ENCODE results near the gene BTF3. TPM values are rescaled to one million over a fixed set of nuclear protein-coding genes. Genes with fewer than 3 reads are reported as not detected.

BTF3 gene
- total RNA-seq, 5 donors from 2014 or later (not counting 1 experiment from before 2014, with no cell fraction given): 585 to 688 (median 639) TPM

GRCh38 chr5:73532195-73532594 is 34.0 kb downstream of the BTF3 start:
- Histone ChIP-seq H3K4me1 (ENCODE audit: control insufficient read depth in 1 of 2, extremely low read depth in 1 of 2, insufficient read depth in 2 of 2, low read length in 2 of 2) (no peaks in the 10 kb centered on the region), H3K27me3 (replicated peaks in 1 of 2; ENCODE audit: control insufficient read depth in 2 of 2, extremely low read depth in 1 of 2, insufficient read depth in 2 of 2, low read length in 1 of 2) (peaks cover 0 to 8% of the 10 kb centered on the region in 2 experiments), H3K27ac (ENCODE audit: low read length) (no peak overlapping the region), H3K4me3 (ENCODE audit: control insufficient read depth in 1 of 2, extremely low read depth in 1 of 2, low read length in 1 of 2) (no peak overlapping the region), H3K9me3 (no peaks in the 10 kb centered on the region), H3K36me3 (ENCODE audit: control insufficient read depth in 2 of 2, extremely low read depth in 1 of 2, insufficient read depth in 1 of 2, low read length in 1 of 2) (no peaks in the 10 kb centered on the region)
- ChIA-PET CTCF (no interaction called here), POLR2A (no interaction called here)
- H3K9me3 Mint-ChIP-seq: no peaks in the 10 kb centered on the region
- peaks cover 24 to 27% of the 10 kb centered on the region in 2 donors for H3K27me3 Mint-ChIP-seq
- H3K4me3 Mint-ChIP-seq: no peak overlapping the region
- DNase-seq (no peak), ATAC-seq (replicated peaks in 1 of 4) (no peak)
- WGBS (ENCODE audit: insufficient coverage): 67% methylated on average over 1 of the region's 5 CpGs
- H3K36me3 Mint-ChIP-seq: no peaks in the 10 kb centered on the region
- no peak overlapping the region for H3K27ac Mint-ChIP-seq
- no peaks in the 10 kb centered on the region for H3K4me1 Mint-ChIP-seq

GRCh38 chr5:73534011-73534644 is 35.9 kb downstream of the BTF3 start:
- H3K4me3 ChIP-seq (ENCODE audit: control insufficient read depth in 1 of 2, extremely low read depth in 1 of 2, low read length in 1 of 2): no peak overlapping the region
- WGBS (ENCODE audit: insufficient coverage): 78% methylated on average over 4 of the region's 5 CpGs
- no peaks in the 10 kb centered on the region for H3K36me3 ChIP-seq (ENCODE audit: control insufficient read depth in 2 of 2, extremely low read depth in 1 of 2, insufficient read depth in 1 of 2, low read length in 1 of 2)
- H3K9me3 ChIP-seq: no peaks in the 10 kb centered on the region
- ChIA-PET POLR2A (no interaction called here), CTCF (interaction anchor here in 1 of 2 donors (0.6 kb wide), 1 partner anchor 17 kb away, joined by 6 read pairs; no protein-coding TSS in a partner anchor)
- no peaks in the 10 kb centered on the region for H3K4me1 ChIP-seq (ENCODE audit: control insufficient read depth in 1 of 2, extremely low read depth in 1 of 2, insufficient read depth in 2 of 2, low read length in 2 of 2)
- peaks cover 0 to 16% of the 10 kb centered on the region in 2 experiments for H3K27me3 ChIP-seq (replicated peaks in 1 of 2; ENCODE audit: control insufficient read depth in 2 of 2, extremely low read depth in 1 of 2, insufficient read depth in 2 of 2, low read length in 1 of 2)
- Mint-ChIP-seq H3K9me3 (no peaks in the 10 kb centered on the region), H3K36me3 (no peaks in the 10 kb centered on the region), H3K27ac (no peak overlapping the region), H3K27me3 (peaks cover 24 to 27% of the 10 kb centered on the region in 2 donors), H3K4me1 (no peaks in the 10 kb centered on the region), H3K4me3 (no peak overlapping the region)
- ATAC-seq (replicated peaks in 1 of 4): no peak
- no peak for DNase-seq
- no peak overlapping the region for H3K27ac ChIP-seq (ENCODE audit: low read length)

DNA sequence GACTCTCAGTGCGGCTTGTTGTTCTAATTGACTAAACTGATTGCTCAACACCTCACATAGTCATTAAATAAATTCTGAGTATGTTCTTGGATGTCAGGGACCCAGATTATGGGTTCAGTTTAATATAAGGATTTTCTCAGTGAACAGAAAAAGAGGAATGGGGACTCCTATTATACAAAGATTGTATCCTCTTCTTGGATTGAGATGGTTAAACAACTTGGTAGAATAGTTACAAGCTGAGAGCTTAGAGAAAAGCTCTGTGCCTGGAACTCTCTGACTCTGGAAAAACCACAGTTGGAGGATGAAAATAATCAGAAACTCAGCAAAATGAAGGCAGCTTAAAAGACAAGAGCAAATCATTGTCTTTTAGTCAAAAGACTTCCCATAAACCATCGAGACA is 36.7 kb downstream of the BTF3 start:
- Histone ChIP-seq H3K36me3 (ENCODE audit: control insufficient read depth in 2 of 2, extremely low read depth in 1 of 2, insufficient read depth in 1 of 2, low read length in 1 of 2) (no peaks in the 10 kb centered on the region), H3K4me1 (ENCODE audit: control insufficient read depth in 1 of 2, extremely low read depth in 1 of 2, insufficient read depth in 2 of 2, low read length in 2 of 2) (no peaks in the 10 kb centered on the region), H3K9me3 (no peaks in the 10 kb centered on the region), H3K4me3 (ENCODE audit: control insufficient read depth in 1 of 2, extremely low read depth in 1 of 2, low read length in 1 of 2) (no peak overlapping the region), H3K27me3 (replicated peaks in 1 of 2; ENCODE audit: control insufficient read depth in 2 of 2, extremely low read depth in 1 of 2, insufficient read depth in 2 of 2, low read length in 1 of 2) (peaks cover 0 to 18% of the 10 kb centered on the region in 2 experiments), H3K27ac (ENCODE audit: low read length) (no peak overlapping the region)
- ChIA-PET POLR2A (no interaction called here), CTCF (interaction anchor here (0.6 to 1.8 kb wide), 4 partner anchors 12 to 56 kb away, joined by 3 to 6 read pairs (median 4); no protein-coding TSS in a partner anchor)
- H3K4me1 Mint-ChIP-seq: no peaks in the 10 kb centered on the region
- DNase-seq: no peak
- H3K4me3 Mint-ChIP-seq: no peak overlapping the region
- no peak overlapping the region for H3K27ac Mint-ChIP-seq
- H3K36me3 Mint-ChIP-seq: no peaks in the 10 kb centered on the region
- peaks cover 22 to 31% of the 10 kb centered on the region in 2 donors for H3K27me3 Mint-ChIP-seq
- H3K9me3 Mint-ChIP-seq: no peaks in the 10 kb centered on the region
- no CpG with 5 or more reads among the region's 2 CpGs for WGBS (ENCODE audit: insufficient coverage)
- no peak for ATAC-seq (replicated peaks in 1 of 4)

DNA sequence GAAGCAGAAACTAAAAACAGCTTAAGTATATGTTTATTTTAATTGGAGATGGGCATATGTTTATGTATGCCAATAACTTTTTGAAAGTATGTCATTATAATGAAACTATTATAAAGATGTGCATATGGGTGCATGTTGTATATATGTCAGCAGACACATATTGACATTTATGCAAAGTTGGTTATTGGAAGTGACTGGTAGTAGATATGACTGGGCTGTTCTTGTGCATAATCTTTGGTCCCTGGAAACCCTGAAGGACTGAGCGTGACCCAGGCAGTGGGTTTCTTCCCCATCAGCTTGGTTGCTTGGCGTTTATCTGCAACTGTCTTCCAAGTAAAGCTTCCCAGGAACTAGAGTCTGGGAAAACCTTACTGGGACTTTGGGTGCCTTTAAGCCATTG is 41.5 kb downstream of the BTF3 start:
- Mint-ChIP-seq H3K27me3 (peaks cover 23 to 26% of the 10 kb centered on the region in 2 donors), H3K4me3 (no peak overlapping the region), H3K27ac (no peak overlapping the region), H3K4me1 (no peaks in the 10 kb centered on the region), H3K36me3 (no peaks in the 10 kb centered on the region), H3K9me3 (no peaks in the 10 kb centered on the region)
- CTCF ChIA-PET: no interaction called here
- POLR2A ChIA-PET: interaction anchor here in 1 of 2 donors (0.7 kb wide), 1 partner anchor 164 kb away, joined by 5 read pairs; no protein-coding TSS in a partner anchor
- DNase-seq (no peak), ATAC-seq (replicated peaks in 1 of 4) (no peak)
- H3K4me1 ChIP-seq (ENCODE audit: control insufficient read depth in 1 of 2, extremely low read depth in 1 of 2, insufficient read depth in 2 of 2, low read length in 2 of 2): no peaks in the 10 kb centered on the region
- H3K9me3 ChIP-seq: no peaks in the 10 kb centered on the region
- no peak overlapping the region for H3K4me3 ChIP-seq (ENCODE audit: control insufficient read depth in 1 of 2, extremely low read depth in 1 of 2, low read length in 1 of 2)
- WGBS (ENCODE audit: insufficient coverage): 61% methylated on average over 2 of the region's 2 CpGs
- no peaks in the 10 kb centered on the region for H3K36me3 ChIP-seq (ENCODE audit: control insufficient read depth in 2 of 2, extremely low read depth in 1 of 2, insufficient read depth in 1 of 2, low read length in 1 of 2)
- H3K27ac ChIP-seq (ENCODE audit: low read length): no peak overlapping the region
- peaks cover 0 to 24% of the 10 kb centered on the region in 2 experiments for H3K27me3 ChIP-seq (replicated peaks in 1 of 2; ENCODE audit: control insufficient read depth in 2 of 2, extremely low read depth in 1 of 2, insufficient read depth in 2 of 2, low read length in 1 of 2)

GRCh38 chr5:73540192-73540591 is 42.0 kb downstream of the BTF3 start:
- H3K27me3 Mint-ChIP-seq: peaks cover 24 to 27% of the 10 kb centered on the region in 2 donors
- H3K9me3 ChIP-seq: no peaks in the 10 kb centered on the region
- no peak overlapping the region for H3K4me3 Mint-ChIP-seq
- WGBS (ENCODE audit: insufficient coverage): 42% methylated on average over 2 of the region's 3 CpGs
- no peaks in the 10 kb centered on the region for H3K4me1 ChIP-seq (ENCODE audit: control insufficient read depth in 1 of 2, extremely low read depth in 1 of 2, insufficient read depth in 2 of 2, low read length in 2 of 2)
- ChIA-PET POLR2A (no interaction called here), CTCF (no interaction called here)
- no peak overlapping the region for H3K27ac Mint-ChIP-seq
- H3K9me3 Mint-ChIP-seq: no peaks in the 10 kb centered on the region
- no peak overlapping the region for H3K4me3 ChIP-seq (ENCODE audit: control insufficient read depth in 1 of 2, extremely low read depth in 1 of 2, low read length in 1 of 2)
- H3K27ac ChIP-seq (ENCODE audit: low read length): no peak overlapping the region
- no peaks in the 10 kb centered on the region for H3K4me1 Mint-ChIP-seq
- ATAC-seq (replicated peaks in 1 of 4) (no peak), DNase-seq (no peak)
- H3K36me3 Mint-ChIP-seq: no peaks in the 10 kb centered on the region
- H3K27me3 ChIP-seq (replicated peaks in 1 of 2; ENCODE audit: control insufficient read depth in 2 of 2, extremely low read depth in 1 of 2, insufficient read depth in 2 of 2, low read length in 1 of 2): peaks cover 0 to 24% of the 10 kb centered on the region in 2 experiments
- no peaks in the 10 kb centered on the region for H3K36me3 ChIP-seq (ENCODE audit: control insufficient read depth in 2 of 2, extremely low read depth in 1 of 2, insufficient read depth in 1 of 2, low read length in 1 of 2)

DNA sequence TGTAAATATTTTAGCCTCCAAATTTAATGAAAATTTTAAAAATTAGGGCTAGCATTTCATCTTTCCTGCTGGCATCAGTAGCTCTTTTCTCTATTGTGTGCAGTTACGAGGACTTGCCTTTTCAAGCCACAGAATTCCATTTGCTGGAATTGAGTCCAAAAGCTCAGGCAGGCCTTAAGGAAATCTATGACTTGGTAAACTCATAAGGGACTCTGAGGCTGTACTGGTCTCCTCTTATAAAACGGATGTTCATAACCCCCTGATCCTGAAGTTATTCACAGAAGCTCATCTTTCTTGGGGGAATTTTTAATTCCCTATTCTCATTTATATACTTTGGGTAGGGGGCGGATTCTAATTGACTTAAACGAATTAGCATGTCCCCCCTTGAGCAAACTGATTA is 43.8 kb downstream of the BTF3 start:
- ATAC-seq (replicated peaks in 1 of 4): no peak
- H3K4me1 ChIP-seq (ENCODE audit: control insufficient read depth in 1 of 2, extremely low read depth in 1 of 2, insufficient read depth in 2 of 2, low read length in 2 of 2): no peaks in the 10 kb centered on the region
- H3K27ac Mint-ChIP-seq: no peak overlapping the region
- no peaks in the 10 kb centered on the region for H3K36me3 ChIP-seq (ENCODE audit: control insufficient read depth in 2 of 2, extremely low read depth in 1 of 2, insufficient read depth in 1 of 2, low read length in 1 of 2)
- 88% methylated on average over 1 of the region's 4 CpGs for WGBS (ENCODE audit: insufficient coverage)
- H3K4me3 Mint-ChIP-seq: no peak overlapping the region
- H3K4me3 ChIP-seq (ENCODE audit: control insufficient read depth in 1 of 2, extremely low read depth in 1 of 2, low read length in 1 of 2): no peak overlapping the region
- no peaks in the 10 kb centered on the region for H3K9me3 Mint-ChIP-seq
- POLR2A ChIA-PET: no interaction called here
- peaks cover 27 to 31% of the 10 kb centered on the region in 2 donors for H3K27me3 Mint-ChIP-seq
- H3K4me1 Mint-ChIP-seq: no peaks in the 10 kb centered on the region
- H3K9me3 ChIP-seq: no peaks in the 10 kb centered on the region
- no peaks in the 10 kb centered on the region for H3K36me3 Mint-ChIP-seq
- DNase-seq: no peak
- H3K27ac ChIP-seq (ENCODE audit: low read length): no peak overlapping the region
- CTCF ChIA-PET: no interaction called here
- peaks cover 0 to 24% of the 10 kb centered on the region in 2 experiments for H3K27me3 ChIP-seq (replicated peaks in 1 of 2; ENCODE audit: control insufficient read depth in 2 of 2, extremely low read depth in 1 of 2, insufficient read depth in 2 of 2, low read length in 1 of 2)
